GM12864 (cell line): ENCODE measurements around the gene SLC36A3.
"Not testable (repeated sequence)": the region's sequence is repeated elsewhere in the genome, so short reads cannot be mapped to it uniquely, and the experiment has no call there.

Source experiments
- DNase-seq: peaks from one replicate; pipeline ENCODE4 v3.0.0-alpha.2; 2011; ENCODE audit warnings: low read depth
- H3K4me3 ChIP-seq: 2 replicates; pipeline ENCODE4 v1.5.1; 2011; ENCODE audit warnings: mild to moderate bottlenecking, low read depth, low read length, control low read depth
- CTCF ChIP-seq: IDR thresholded peaks from 2 replicates; pipeline ENCODE4 v1.5.1; 2011; ENCODE audit warnings: low read depth, mild to moderate bottlenecking, moderate library complexity, low read length, control low read depth, inconsistent platforms; ENCODE audit errors: missing control alignments

Gene SLC36A3

GRCh38 chr5:151243127-151243526 lies 60.4 kb downstream of the SLC36A3 start:
- H3K4me3 ChIP-seq, result no peak overlapping the region
- no peak for DNase-seq
- TF ChIP-seq CTCF, result no peak

DNA sequence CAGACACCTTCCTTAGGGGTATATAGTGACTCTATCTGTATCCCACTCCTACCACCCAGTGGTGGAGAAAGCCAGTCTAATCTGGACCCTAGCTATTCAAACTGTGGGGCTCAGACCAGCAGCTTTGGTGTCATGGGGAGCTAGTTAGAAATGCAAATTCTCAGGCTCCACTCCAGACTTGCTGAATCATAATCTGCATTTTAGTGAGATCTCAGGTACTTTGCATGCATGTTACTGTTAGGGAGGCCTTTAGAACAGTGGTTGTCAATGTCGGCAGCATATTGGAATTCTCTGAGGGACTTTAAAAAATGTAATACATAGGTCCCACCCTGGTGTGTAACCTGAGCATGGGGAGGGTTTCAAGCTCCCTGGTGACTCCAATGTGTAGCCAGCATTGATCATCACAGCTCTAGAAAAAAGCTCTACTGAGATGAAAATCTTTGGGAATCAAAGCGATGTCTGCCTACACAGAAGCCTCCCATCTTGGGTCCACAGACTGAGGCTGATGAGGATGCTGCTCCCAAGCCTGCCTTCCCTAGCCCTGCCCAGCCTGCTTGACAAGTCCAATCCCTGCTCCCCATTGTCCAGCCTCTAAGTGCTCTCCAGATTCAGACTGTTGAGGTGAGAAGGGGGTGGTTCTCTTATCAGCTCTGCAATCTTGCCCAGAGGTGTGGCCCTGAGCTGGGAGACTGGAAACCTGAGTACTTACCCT lies 62.5 kb downstream of the SLC36A3 start:
- no peak for DNase-seq
- no peak overlapping the region for H3K4me3 ChIP-seq
- no peak for TF ChIP-seq CTCF

GRCh38 chr5:151240268-151240835 lies 63.2 kb downstream of the SLC36A3 start:
- not testable (repeated sequence) for DNase-seq, H3K4me3 ChIP-seq

DNA sequence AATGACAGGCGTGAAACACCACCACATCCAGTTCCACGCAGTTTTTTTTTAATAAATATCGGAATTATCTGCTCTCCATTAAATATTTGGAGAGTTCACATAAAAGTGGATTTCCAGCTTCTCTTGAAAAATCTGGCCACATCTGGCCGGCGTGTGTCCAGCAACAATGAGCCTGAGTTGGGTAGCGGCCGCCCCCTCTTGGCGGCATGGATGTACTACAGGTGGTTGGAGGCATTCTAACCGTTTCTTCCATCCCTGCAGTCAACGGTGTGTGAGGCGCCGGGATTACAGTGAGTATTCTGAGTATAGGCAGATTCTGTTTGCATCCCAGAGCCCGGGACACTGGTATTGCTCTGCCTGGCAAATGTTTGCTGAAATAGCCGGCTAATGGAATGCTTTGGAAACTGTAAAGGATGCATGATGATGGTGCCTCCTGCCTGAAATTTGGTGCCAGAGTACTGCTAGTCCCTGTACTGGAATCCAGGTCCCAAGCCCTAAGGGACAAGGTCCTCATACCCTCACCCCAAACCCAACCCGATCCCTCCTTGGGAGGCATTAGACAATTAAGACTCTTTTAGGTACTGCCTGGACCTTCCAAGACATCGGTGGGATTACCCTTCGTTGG lies 64.2 kb downstream of the SLC36A3 start:
- DNase-seq, result no peak
- TF ChIP-seq CTCF, result peak; percentile 92
- peak overlapping the region; percentile 37 for H3K4me3 ChIP-seq

DNA sequence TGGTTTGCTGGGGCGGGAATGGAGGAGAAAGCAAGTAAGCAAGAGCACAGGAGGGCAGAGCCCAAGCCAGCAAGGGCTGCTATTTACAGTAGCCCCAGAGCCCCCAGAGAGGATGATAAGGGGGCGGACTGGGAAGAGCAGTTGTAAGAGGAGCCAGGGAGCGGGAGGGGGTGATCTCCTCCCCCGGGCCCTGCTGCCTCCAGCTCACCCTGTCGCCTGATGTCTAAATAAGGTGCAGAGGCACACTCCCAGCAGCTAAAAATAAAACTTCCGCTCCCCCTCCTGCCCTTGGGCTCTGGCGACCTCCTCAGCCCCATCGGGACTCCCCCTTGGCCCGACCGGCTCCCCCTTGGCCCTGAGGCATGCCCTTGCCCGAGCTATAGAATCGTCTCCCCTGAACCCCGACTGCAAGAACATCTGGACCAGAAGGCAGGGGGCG lies 65.2 kb downstream of the SLC36A3 start:
- peak overlapping the region; percentile 37 for H3K4me3 ChIP-seq
- DNase-seq, result peak; percentile 44
- TF ChIP-seq CTCF, result no peak

DNA sequence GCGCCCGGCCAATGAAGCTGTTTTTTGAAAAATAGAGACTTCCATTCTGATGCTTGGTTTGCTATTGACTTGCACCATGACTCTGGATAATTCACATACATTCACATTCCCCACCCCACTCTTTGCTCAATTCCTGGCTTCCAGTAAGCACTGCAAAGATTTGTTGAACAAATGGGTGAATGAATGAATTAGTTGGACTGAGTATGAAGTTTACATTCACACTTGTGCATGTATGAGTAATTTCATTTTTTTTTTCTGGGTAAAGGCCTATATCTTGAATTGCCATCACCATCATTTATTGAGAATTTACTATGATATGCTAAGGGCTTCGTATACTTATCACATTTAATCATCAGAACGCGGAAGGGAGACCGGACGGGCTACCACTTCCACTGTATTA lies 65.9 kb downstream of the SLC36A3 start:
- no peak overlapping the region; the same call in 1 of the 2 replicates for H3K4me3 ChIP-seq
- no peak for DNase-seq
- no peak for TF ChIP-seq CTCF

DNA sequence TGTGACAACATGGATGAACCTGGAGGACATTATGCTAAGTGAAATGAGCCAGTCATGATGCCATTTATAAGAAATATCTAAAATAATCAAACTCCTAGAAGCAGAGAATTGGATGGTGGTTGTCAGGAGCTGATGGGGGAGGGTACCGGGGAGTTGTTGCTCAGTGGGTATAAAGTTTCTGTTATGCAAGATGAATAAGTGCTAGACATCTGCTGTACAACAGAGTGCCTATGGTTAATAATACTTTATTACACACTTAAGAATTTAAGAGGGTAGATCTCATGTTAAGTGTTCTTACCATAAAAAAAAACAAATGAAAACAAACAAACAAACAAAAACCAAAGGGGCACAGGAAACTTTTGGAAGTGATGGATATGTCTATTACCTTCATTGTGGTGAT lies 66.7 kb downstream of the SLC36A3 start:
- TF ChIP-seq CTCF, result no peak
- no peak for DNase-seq
- H3K4me3 ChIP-seq, result no peak overlapping the region

- DNase-seq, H3K4me3 ChIP-seq: not testable (repeated sequence)
These were observed 68.4 kb downstream of the SLC36A3 start for GRCh38 chr5:151235239-151235571.
